Type B pancreatic cell (in vitro differentiated cells): Measurements from ENCODE around the gene PARVG. TPM values are rescaled to one million over a fixed set of nuclear protein-coding genes. Genes with fewer than 3 reads are reported as not detected.

Source experiments
- DNase-seq: peaks from one replicate; pipeline ENCODE4 v3.0.0; 2021; ENCODE audit warnings: mixed read lengths; ENCODE audit not compliant: unreplicated experiment; ENCODE audit errors: extremely low spot score
- H3K27ac Mint-ChIP-seq: 2 replicates; pipeline ENCODE4 v1.8.0; 2021; ENCODE audit warnings: mild to moderate bottlenecking, mixed read lengths
- H3K27me3 Mint-ChIP-seq: 2 replicates; pipeline ENCODE4 v1.8.0; 2021; ENCODE audit warnings: mixed read lengths
- H3K36me3 Mint-ChIP-seq: 2 replicates; pipeline ENCODE4 v1.8.0; 2021; ENCODE audit warnings: mixed read lengths
- H3K4me1 Mint-ChIP-seq: one replicate; pipeline ENCODE4 v1.8.0; 2021; ENCODE audit warnings: mixed read lengths; ENCODE audit not compliant: unreplicated experiment
- H3K4me3 Mint-ChIP-seq: 2 replicates; pipeline ENCODE4 v1.8.0; 2021; ENCODE audit warnings: mild to moderate bottlenecking, mixed read lengths
- H3K9me3 Mint-ChIP-seq: 2 replicates; pipeline ENCODE4 v1.8.0; 2021; ENCODE audit warnings: mixed read lengths
- total RNA-seq: library from RNA; stranded (reverse); gene quantifications from 2 replicates; pipeline ENCODE4 v1.2.1, GENCODE V29; 2021; ENCODE audit warnings: low replicate concordance
- TF ChIP-seq, protein P1 (sequence below): fragments of 200-600 bp; sonication (generic); conservative IDR thresholded peaks from 2 replicates; pipeline ENCODE4 v1.5.0; 2021; ENCODE audit warnings: antibody characterized with exemption, mild to moderate bottlenecking

The PARVG gene
- total RNA-seq, 1 donor from 2014 or later, result 0.19 TPM

GRCh38 chr22:44245867-44246266 lies 65.1 kb downstream of the PARVG start:
- no peak for DNase-seq
- Mint-ChIP-seq H3K4me1 (no peaks in the 10 kb centered on the region), H3K27me3 (peaks cover 6% of the 10 kb centered on the region), H3K4me3 (no peak overlapping the region), H3K27ac (no peak overlapping the region), H3K9me3 (peaks cover 11% of the 10 kb centered on the region), H3K36me3 (no peaks in the 10 kb centered on the region)
- TF ChIP-seq, protein P1, sequence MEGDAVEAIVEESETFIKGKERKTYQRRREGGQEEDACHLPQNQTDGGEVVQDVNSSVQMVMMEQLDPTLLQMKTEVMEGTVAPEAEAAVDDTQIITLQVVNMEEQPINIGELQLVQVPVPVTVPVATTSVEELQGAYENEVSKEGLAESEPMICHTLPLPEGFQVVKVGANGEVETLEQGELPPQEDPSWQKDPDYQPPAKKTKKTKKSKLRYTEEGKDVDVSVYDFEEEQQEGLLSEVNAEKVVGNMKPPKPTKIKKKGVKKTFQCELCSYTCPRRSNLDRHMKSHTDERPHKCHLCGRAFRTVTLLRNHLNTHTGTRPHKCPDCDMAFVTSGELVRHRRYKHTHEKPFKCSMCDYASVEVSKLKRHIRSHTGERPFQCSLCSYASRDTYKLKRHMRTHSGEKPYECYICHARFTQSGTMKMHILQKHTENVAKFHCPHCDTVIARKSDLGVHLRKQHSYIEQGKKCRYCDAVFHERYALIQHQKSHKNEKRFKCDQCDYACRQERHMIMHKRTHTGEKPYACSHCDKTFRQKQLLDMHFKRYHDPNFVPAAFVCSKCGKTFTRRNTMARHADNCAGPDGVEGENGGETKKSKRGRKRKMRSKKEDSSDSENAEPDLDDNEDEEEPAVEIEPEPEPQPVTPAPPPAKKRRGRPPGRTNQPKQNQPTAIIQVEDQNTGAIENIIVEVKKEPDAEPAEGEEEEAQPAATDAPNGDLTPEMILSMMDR, result no peak

GRCh38 chr22:44246615-44247326 lies 66.0 kb downstream of the PARVG start:
- TF ChIP-seq, protein P1, result no peak
- H3K4me3 Mint-ChIP-seq, result no peak overlapping the region
- no peak for DNase-seq
- H3K27me3 Mint-ChIP-seq, result peaks cover 3% of the 10 kb centered on the region
- H3K27ac Mint-ChIP-seq, result no peak overlapping the region
- no peaks in the 10 kb centered on the region for H3K4me1 Mint-ChIP-seq
- H3K9me3 Mint-ChIP-seq, result peaks cover 11% of the 10 kb centered on the region
- H3K36me3 Mint-ChIP-seq, result no peaks in the 10 kb centered on the region

GRCh38 chr22:44247346-44247745 lies 66.6 kb downstream of the PARVG start:
- Mint-ChIP-seq H3K9me3 (peaks cover 11% of the 10 kb centered on the region), H3K36me3 (no peaks in the 10 kb centered on the region), H3K4me1 (no peaks in the 10 kb centered on the region), H3K4me3 (no peak overlapping the region), H3K27me3 (peaks cover under 1% of the 10 kb centered on the region), H3K27ac (no peak overlapping the region)
- TF ChIP-seq, protein P1, result no peak
- DNase-seq, result no peak

DNA sequence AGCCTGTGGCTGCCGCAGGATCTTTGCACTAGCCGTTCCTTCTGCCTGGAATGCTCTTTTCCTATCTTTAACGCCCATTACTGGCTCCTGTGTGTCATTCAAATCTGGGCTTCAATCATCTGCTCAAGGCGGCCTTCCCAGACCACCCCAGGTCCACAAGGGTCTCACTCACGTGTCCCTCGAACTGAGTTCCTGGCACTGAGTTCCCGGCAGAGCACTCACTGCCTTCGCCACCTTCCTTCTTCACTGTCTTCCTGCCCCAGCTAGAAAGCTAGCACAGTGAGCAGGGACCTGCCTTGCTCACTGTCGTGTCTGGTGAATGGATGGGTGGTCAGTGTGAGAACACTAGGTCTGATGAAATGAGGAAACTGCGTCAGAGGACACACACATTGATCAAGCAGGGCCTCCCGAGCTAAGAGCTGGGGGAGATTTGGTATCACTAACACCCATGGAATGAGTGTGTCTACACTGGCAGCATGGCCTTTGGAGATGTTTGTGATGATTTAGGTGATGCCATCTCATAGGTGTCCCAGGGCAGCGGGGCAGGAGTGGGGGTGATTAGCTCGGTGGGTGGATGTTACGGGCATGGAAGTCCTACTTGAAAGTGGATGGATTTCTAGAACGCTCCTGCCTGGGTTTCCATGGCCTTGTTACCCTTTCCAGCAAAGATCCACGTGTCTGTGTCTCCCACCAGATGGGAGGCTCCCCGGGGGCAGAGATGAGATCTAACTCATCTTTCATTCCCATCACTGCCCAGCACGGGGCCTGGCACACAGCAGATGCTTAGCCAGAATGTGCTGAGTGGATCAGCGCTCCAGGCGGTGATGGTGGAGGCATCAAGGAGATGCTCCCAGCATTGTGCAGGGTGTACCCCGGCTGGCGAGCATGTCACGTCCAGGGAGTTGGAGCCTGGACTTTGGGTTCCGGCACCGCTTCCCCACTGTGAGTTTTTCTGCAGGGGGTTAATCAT lies 67.5 kb downstream of the PARVG start:
- Mint-ChIP-seq H3K4me3 (no peak overlapping the region), H3K4me1 (no peaks in the 10 kb centered on the region), H3K27ac (no peak overlapping the region), H3K36me3 (no peaks in the 10 kb centered on the region), H3K9me3 (peaks cover 11% of the 10 kb centered on the region), H3K27me3 (no peaks in the 10 kb centered on the region)
- no peak for DNase-seq
- TF ChIP-seq, protein P1, result no peak

DNA sequence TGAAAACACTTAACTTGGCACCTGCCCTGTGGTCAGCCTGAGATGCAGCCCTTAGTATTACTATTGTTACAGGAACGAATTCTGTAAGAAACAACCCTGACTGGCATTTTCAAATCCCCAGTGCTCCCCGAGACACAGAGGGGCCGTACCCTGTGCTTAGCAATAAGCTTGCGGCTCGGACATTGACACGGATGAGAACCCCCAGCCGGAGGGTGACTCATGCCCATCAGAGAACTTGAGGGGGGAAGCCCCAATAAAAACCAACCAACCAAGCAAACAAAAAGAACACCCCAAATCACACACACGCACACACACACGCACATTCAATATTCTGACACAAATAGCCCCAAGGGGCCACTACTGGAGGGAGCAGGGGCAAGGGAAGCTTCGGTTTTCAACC lies 68.2 kb downstream of the PARVG start:
- Mint-ChIP-seq H3K4me1 (no peaks in the 10 kb centered on the region), H3K4me3 (no peak overlapping the region), H3K27ac (no peak overlapping the region), H3K27me3 (peaks cover 1% of the 10 kb centered on the region), H3K9me3 (peaks cover 11% of the 10 kb centered on the region), H3K36me3 (no peaks in the 10 kb centered on the region)
- DNase-seq, result no peak
- TF ChIP-seq, protein P1, result no peak
